Activated T-cell treated with anti-CD3 and anti-CD28 coated beads for 1 hour (primary cell): ENCODE measurements around the gene BUD31.
"Not testable (repeated sequence)": the region's sequence is repeated elsewhere in the genome, so short reads cannot be mapped to it uniquely, and the experiment has no call there.

Experiments used
- DNase-seq: peaks from one replicate; pipeline ENCODE4 v3.0.0-alpha.2; 2020; ENCODE audit warnings: low read depth

BUD31 gene

DNA sequence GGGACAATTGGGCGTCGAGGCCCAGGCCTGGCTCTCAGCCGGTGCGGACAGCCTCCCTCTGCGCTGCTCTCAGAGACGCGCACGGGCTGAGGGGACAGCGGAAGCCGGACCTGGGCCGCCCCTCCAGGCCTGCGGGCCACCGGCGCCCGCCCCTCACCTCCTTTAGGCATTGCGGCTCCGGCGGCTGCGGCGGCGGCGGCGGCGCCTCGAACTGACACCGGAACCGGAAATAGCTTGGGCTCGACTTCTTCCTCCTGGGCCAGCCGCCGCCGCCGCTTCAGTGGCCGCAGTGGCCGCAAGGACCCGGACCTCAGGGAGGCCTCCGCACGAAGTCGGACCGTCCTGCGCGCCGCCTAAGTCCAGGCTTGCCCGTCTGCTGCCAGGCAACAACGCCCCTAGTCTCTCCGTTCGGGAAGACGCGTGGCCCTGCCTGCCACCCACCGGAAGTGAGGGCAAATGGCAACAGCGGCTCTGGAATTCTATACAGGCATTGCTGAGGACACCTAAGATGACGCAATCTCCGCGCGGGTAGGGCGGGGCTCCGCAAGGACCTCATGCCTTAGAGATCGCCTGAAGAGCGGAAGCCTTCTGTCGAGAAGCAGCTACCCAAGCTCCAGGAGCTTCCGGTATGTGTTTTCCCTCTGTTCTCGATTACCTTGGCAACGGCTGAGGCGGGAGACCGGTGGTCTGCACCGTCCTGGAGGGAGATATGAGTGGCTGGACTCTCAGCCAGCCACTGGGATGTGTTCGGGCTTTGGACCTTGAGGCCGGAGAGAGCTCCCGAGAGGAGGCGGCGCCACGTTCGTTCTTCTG lies at the start of gene BUD31, which contains the start of gene PDAP1:
Gene BUD31 (plus strand): TSS at position 591 of the 813 bp plus-strand sequence. CDS start 2,124 bp downstream, outside the sequence.
Gene PDAP1 (minus strand): TSS at position 219 of the 813 bp plus-strand sequence. CDS start 49 bp downstream, at position 170.
- peak; percentile 89 for DNase-seq

DNA sequence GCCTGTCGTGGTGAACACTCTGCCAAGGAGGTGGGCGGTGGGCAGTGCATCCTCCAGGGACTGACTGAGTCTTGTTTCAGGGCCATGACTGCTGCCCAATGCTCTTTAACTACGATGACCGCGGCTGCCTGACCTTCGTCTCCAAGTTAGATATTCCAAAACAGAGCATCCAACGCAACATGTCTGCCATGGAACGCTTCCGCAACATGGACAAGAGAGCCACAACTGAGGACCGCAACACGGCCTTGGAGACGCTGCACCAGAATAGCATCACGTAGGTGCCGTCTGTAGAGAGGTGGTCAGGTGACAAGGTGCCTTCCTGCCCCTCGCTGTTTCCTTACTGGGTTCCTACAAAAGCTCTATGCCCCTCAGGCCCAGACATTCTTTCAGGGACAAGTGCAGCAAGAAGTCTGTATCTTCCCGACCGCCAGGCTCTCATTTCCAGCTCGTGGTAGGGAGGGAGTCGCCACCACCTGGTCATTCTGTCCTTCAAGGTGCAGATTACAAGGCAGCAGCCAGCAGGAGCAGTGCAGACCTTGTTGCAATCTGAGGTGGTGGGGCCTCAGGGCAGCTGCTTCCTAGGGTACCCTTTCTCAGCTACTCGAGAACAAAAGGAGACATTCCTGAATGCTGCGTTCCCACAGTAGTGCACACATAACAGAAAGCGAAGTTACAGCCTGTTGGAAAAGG lies 49.2 kb upstream of the BUD31 start:
- no peak for DNase-seq

DNA sequence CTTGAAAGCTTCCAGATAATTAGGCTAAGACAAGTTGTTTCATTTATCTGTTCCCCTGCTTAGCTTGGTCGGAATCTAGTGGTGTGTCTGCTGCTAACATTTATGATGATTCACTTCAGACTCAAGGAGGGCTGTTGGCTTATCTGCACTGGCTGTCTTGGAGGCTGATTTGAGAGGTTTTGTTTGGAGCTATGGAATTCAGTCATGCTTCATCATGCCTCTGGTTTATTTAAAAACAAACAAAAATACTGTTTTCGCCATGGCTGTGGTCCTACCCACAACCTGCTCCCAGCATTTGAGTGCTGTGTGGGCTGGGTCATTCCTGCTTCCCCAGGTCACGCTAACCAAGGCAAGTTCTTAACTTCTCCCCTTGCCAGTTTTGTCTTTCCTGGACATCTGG lies 46.0 kb upstream of the BUD31 start:
- DNase-seq: no peak

DNA sequence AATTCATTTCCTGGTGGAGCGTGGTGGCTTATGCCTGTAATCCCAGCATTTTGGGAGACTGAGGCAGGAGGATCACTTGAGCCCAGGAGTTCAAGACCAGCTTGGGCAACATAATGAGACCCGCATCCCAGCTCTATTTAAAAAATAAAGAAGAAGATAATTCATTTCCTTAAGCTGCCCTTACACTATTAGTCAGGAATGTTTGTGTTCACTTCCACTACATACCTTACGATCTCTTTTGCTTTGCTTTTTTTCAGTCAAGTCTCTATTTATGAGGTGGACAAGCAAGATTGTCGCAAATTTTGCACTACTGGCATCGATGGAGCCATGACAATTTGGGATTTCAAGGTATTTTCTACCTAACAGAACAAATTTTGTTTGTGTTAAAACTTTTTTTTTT lies 45.5 kb upstream of the BUD31 start:
- no peak for DNase-seq

DNA sequence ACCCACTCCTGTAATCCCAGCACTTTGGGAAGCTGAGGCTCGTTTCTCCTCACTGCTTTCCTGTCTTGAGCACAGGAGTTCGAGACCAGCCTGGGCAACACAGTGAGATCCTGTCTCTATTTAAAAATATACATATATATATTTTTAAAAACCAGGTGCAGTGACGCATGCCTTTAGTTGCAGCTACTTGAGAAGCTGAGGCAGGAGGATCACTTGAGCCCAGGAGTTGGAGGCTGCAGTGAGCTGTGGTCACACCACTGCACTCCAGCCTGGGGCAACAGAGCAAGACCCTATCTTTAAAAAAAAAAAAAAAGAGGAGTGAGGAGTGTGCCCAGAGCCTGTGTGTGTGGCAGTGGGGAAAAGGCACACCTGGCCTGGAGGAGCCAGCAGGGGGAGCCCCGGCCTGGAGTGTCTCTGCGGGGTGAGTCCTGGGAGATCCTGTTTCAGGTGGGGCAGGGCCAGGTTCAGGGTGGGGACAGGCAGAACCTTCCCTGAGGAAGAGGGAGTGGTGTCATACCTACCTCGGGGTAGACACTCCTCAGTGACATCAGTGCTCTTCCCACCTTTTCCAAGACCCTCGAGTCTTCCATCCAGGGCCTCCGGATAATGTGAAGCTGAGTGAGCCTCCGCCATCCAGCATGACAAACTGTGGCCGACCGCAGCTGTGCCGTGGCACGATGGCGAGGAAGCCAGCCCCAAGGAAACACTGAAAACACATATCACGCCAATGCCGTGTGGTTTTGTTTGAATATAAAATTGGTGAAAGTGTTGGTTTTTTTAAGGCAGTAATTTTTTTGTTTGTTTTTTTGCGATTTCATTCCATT lies 43.2 kb upstream of the BUD31 start:
- DNase-seq: peak; percentile 70

DNA sequence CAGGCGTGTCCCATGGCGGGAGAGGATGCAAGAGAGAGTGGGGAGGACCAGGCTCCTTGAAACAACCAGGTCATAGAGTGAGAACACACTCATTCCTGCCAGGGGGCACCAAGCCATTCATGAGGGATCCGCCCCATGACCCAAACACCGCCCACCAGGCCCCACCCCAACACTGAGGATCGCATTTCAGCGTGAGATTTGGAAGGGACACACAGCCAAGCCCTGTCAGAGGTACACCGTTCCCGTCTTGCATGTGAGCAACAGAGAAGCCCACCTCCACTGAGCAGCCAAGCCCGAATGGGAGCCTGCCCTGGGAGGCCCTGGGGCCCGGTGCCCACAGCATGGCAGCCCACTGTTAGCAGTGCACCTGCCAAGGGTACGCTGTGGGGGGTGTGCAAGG lies 42.1 kb upstream of the BUD31 start:
- no peak for DNase-seq

DNA sequence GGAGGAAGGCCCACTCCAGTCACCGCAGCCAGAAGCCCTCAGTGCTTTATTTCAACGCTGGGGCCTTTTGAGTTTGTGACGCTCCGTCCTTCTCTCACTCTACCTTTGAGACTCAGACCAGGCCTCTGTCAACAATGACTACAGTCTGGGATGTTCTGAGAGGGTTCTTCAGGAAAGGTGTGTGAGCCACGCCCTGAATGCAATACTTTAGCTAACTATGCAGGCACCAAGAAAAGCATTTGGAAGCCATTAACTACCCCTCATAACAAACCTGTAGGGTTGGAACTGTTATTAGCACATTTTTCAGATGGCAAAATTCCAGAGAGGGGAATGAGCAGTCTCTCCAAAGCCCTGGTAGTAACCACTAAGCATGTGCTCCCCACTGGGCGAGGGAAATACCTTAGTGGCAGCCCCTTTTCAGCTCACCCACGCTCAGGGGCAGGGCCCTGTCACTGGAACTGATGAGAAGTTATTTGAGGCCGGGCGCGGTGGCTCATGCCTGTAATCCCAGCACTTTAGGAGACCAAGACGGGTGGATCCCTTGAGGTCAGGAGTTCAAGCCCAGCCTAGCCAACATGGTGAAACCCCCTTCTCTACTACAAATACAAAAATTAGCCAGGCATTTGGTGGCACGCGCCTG lies 39.9 kb upstream of the BUD31 start:
- no peak for DNase-seq

DNA sequence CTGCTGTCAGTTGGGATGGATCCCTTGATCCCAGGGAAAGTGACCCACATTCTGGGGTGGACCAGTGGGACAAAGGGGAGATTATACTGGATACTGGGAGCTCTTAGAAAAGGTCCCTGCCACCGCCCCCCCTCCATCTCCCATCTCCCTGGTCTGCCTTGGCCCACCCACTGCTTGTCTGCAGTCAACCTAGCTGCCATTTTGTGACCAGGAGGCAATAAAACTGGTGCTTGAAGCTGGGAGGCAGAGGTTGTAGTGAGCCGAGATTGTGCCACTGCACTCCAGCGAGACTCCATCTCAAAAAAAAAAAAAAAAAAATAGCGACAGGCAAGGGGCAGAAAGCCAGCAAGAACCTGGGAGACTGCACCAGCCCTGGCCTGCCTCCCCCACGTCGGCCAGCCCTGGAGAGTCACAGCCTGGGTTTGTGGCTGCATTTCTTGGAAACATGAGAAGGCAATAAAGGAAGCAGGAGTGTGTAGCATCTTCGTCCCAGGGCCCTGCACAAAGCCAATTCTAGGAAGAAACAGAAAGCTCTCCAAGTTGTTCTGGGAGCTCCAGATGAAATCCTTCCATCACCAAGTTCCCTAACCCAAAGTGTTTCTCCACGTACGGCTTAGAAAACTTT lies 38.9 kb upstream of the BUD31 start:
- no peak for DNase-seq

DNA sequence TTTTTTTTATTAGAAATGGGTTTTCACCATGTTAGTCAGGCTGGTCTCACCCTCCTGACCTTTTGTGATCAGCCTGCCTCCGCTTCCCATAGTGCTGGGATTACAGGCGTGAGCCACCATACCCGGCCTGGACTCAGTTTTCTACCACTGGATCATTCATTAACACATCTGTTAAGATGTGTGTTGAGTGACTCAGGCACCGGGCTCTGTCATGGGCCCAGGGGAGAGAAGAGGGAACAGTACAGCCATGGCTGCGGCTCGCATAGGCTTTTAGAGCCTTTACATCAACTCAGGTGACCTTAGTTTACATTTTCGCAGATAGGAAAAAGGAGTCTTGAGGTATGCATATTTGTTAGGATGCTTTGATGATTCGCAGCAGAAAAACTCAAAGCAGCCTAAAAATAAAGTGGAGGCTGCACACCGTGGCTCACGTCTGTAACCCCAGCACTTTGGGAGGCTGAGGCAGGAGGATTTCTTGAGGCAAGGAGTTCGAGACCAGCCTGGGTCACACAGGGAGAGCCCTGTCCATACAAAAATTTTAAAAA lies 37.3 kb upstream of the BUD31 start:
- no peak for DNase-seq

DNA sequence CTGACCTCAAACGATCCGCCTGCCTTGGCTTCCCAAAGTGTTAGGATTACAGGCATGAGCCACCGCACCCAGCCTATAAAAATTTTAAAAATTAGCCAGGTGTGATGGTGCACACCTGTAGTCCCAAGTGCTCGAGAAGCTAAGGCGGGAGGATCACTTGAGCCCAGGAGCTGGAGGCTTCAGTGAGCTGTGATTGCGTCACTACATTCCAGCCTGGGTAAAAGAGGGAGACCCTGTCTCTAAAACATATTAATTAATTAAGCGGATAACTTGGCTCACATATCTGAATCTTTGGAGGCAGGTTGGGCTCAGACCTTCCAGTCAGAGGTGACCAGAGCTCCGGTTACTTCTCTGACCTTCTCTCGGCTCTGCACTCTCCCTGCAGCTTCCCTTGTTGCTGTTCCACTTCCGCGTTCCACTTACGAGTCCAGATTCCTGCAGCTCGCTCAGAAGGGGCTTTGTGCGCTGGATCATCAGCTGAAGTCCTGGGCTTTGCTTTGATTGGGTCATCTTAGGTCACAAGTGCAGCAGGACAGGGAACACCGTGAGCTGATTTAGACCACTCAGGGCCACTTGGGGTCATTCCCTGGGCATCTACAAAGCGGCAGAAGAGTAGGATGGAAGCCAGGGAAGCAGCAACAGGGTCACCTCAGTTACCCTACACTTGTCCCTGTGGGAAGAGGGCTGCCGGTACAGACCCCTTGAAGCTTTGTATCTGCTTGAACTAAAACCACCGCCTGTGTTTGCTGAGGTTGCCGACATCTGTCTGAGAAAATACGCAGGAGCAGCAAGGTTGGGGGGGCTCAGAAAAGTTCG lies 36.3 kb upstream of the BUD31 start:
- DNase-seq: no peak

DNA sequence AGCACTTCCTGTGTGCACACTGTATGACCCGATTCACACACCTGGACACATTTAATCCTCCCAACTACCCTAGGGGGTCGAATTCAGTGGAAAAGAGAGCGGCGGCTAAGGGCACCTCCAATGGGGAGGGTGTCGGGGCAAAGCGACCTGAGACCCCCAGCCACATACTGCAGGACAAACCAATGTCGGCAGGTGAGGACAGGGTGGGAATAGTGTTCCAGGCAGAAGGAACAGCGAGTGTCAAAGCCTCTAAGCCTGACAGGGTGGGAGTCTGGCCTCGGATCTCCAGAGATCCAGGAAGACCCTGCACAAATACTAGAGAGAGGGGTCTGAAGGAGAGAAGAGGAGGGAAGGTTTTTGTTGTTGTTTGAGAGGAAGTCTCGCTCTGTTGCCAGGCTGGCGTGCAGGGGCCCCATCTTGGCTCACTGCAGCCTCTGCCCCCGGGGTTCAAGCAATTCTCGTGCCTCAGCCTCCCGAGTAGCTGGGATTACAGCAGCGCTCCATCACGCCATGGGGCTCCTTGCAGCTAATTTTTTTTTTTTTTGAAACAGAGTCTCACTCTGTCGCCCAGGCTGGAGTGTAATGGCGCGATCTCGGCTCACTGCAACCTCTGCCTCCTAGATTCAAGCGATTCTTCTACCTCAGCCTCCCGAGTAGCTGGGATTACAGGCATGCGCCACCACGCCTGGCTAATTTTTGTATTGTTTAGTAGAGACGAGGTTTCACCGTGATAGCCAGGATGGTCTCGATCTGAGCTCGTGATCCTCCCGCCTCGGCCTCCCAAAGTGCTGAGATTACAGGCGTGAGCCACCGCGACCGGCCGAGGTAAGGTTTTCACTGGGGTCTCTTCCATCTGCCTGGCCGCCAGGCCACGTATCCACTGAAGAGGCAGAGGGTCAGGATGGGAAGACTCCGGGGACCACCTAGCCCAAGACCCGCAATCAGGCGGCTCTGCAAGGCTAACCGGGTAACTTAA lies 35.4 kb upstream of the BUD31 start:
- no peak for DNase-seq

DNA sequence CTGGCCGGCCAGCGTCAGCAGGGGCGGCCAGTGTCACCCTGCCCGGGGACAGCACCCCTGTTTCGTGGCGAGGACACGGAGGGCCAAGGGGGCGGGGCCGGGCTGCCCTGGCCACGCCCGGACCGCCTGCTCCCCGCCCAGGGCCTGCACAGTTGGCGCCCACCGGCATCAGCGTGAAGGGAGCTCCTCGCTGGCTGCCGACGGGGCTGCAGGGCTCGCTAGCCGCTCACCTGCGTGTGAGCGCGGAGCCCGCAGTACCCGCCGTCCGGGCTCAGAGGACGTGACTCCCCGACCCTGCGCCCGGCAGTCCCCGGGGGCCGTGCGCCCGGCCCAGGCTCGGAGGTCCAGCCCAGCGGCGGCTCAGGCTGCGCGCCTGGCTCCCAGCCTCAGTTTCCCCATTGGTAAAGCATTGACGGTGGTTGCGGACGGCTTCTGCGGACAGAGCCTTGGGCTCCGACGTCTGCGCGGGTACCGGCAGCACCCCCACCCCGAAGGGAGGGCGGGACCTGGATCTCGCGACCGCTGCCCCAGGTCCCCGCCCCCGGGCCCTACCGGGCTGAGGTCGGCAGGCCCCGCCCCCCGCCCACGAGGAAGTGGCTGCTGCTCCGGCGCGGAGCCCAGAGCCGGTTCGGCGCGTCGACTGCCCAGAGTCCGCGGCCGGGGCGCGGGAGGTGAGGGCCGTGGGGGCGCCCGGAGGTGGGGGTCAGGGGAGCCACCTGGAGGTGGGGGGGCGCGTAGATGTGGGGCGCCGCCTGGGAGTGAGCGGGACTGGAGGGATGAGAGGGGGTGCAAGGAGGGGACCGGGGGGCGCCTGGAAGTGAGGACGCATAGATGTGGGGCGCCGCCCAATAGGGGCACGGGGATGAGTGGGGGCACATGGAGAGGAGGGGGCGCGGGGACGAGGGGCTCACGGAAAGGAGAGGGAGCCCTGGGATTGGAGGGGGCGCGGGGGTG lies 34.4 kb upstream of the BUD31 start, which contains the start of gene ARPC1B:
Gene ARPC1B (plus strand): TSS at position 620 of the 954 bp plus-strand sequence. CDS start 10,985 bp downstream, outside the sequence.
- DNase-seq: peak; percentile 79

DNA sequence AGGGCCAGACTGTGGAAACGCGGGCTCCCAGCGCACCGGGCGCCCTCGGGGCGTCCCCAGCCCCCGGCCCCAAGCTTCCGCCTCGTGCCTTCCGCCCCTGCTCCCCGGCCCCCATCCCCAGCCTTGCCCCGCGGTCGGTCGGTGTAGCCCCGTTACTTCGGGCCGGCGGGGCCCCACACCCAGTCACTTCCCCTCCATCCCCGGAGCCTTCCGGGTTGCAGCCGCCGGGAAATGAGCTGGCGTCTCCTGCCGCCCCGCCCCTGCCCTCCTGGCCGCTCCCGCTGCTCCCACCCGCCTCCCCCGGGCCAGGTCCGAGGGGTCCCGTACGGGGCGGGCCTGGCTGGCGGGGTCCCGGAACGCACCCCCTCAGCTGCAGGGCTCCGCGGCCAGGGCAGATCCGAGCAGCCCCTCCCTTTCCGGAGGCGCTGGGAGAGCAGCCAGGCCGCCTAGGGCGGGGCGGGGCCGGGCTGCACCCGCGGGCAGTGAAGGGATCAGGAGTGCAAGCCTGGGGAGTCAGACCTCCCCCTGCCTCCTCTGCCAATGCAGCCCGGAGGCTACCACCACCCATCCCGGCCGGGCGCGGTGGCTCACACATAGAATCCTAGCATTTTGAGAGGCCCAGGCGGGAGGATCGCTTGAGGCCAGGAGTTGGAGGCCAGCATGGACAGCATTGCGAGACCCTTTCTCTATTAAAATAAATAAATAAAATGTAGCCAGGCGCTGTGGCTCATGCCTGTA lies 33.5 kb upstream of the BUD31 start:
- peak; percentile 41 for DNase-seq

DNA sequence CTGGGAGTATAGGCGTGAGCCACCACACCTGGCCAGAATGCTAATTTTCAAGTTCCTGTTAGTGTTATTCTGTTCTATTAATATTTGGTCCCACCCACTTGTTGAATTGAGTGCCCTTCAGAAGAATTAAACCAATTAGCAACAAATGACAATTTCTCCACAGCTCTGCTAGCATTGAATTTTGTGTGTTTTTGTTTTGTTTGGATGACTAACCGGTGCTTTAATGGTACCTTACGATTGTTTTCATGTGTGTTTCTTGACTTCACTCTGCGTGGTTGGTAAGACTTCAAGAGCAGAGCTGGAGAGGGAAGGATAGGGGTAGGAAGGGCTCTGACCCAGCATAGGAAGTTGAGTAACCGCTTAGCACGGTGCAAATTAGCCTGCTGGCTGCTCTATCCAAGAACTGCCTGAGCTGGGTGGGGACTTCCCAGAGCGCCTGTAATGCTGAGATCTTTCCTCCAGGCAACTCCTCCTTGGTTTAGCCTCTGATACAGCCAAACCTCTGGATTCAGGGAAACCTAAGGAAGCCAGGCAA lies 29.7 kb upstream of the BUD31 start:
- DNase-seq: no peak

DNA sequence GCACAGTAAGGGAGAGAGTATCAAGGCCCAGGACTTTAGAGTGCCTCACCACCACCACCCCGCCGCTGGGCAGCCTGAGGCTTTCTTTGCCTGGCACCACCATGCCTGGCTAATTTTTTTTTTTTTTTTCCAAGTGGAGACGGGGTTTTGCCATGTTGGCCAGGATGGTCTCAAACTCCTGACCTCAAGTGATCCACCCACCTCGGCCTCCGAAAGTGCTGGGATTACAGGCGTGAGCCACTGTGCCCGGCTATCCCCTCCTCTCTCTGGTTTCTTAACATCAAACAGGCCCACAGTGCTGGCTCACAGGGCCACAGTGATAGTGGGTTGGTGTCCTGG lies 29.1 kb upstream of the BUD31 start:
- not testable (repeated sequence) for DNase-seq

DNA sequence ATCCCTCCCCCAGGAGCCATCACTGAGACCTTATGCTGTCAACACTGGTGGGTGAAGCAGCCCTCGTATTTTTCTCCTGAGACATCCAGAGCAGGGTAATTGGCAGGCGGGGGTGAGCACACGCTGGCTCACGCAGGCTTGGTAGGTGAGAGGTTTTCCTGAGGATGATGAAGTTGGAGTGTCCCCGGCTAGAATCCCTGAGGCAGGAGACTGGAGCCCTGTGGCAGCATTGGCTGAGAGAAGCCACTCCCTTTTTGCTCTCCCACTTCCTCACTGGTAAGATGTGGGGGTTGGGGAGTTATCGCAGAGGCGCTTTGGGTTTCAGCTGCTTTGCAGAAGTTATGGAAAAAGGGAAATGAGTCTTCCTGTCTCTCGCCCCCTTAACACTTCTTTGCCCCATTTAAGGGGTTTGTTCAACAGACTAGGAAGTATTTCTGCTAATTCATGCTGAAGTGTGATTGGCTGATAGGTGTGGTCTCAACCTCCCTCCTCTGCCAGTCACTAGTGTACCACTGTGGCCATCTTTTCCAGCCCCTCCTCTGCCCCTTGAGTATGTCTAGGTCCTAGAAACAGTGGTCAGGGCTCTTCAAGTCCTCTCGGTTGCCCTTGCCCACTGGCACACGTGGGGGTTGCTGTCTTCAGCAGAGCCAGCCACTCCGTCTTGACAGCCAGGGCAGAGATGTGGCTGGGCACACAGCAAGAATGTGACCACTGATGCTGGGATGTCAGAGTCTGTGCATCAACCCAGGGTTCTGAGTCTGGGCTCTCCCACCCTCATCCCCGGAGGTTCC lies 28.5 kb upstream of the BUD31 start:
- DNase-seq: no peak
